IPS-20b (cell line): ENCODE measurements around the gene MUC3A.

Experiments
- H3K27ac ChIP-seq: one replicate; pipeline ENCODE4 v1.5.1; 2013; ENCODE audit warnings: low read length
- H3K27me3 ChIP-seq: 2 replicates; pipeline ENCODE4 v1.6.1; 2013; ENCODE audit warnings: mild to moderate bottlenecking, low read length, inconsistent platforms; ENCODE audit not compliant: insufficient read depth
- H3K36me3 ChIP-seq: 2 replicates; pipeline ENCODE4 v1.6.1; 2013; ENCODE audit warnings: low read depth, mild to moderate bottlenecking, inconsistent platforms, low read length, moderate library complexity; ENCODE audit not compliant: insufficient read depth
- H3K4me1 ChIP-seq: 2 replicates; pipeline ENCODE4 v1.6.1; 2013; ENCODE audit warnings: mild to moderate bottlenecking, control low read depth, inconsistent platforms, low read length, moderate library complexity; ENCODE audit not compliant: insufficient read depth
- H3K4me3 ChIP-seq: 2 replicates; pipeline ENCODE4 v1.5.1; 2013; ENCODE audit warnings: mild to moderate bottlenecking, low read length, inconsistent platforms
- H3K9ac ChIP-seq: 2 replicates; pipeline ENCODE4 v1.6.1; 2013; ENCODE audit warnings: low read depth, mild to moderate bottlenecking, inconsistent platforms, low read length, moderate library complexity
- H3K9me3 ChIP-seq: 2 replicates; pipeline ENCODE4 v1.6.1; 2013; ENCODE audit warnings: mild to moderate bottlenecking, low read depth, low read length, inconsistent platforms; ENCODE audit not compliant: insufficient read depth

The MUC3A gene

GRCh38 chr7:100946766-100947365 lies 2.5 kb upstream of the MUC3A start:
- H3K36me3 ChIP-seq, result no peaks in the 10 kb centered on the region
- H3K4me1 ChIP-seq, result peaks cover 23% of the 10 kb centered on the region; the same call in 1 of the 2 replicates
- no peak overlapping the region for H3K9ac ChIP-seq
- H3K4me3 ChIP-seq, result no peak overlapping the region
- H3K27ac ChIP-seq, result no peak overlapping the region
- no peaks in the 10 kb centered on the region; the same call in 1 of the 2 replicates for H3K27me3 ChIP-seq
- peaks cover 3% of the 10 kb centered on the region; the same call in 1 of the 2 replicates for H3K9me3 ChIP-seq

GRCh38 chr7:100947792-100948191 lies 1.5 kb upstream of the MUC3A start:
- Histone ChIP-seq H3K27ac (no peak overlapping the region), H3K27me3 (no peaks in the 10 kb centered on the region; the same call in 1 of the 2 replicates), H3K9me3 (peaks cover 3% of the 10 kb centered on the region; the same call in 1 of the 2 replicates), H3K4me1 (peaks cover 22% of the 10 kb centered on the region; the same call in 1 of the 2 replicates), H3K36me3 (no peaks in the 10 kb centered on the region), H3K9ac (no peak overlapping the region), H3K4me3 (no peak overlapping the region)

GRCh38 chr7:100949933-100950443 lies 654 bp downstream of the MUC3A start:
- Histone ChIP-seq H3K9me3 (no peaks in the 10 kb centered on the region), H3K4me1 (peaks cover 16% of the 10 kb centered on the region; the same call in 1 of the 2 replicates), H3K27me3 (no peaks in the 10 kb centered on the region; the same call in 1 of the 2 replicates), H3K9ac (no peak overlapping the region), H3K27ac (no peak overlapping the region), H3K36me3 (no peaks in the 10 kb centered on the region), H3K4me3 (no peak overlapping the region)

GRCh38 chr7:100951172-100951571 lies 1.8 kb downstream of the MUC3A start:
- Histone ChIP-seq H3K36me3 (no peaks in the 10 kb centered on the region), H3K9ac (peak overlapping the region; percentile 33; the same call in 1 of the 2 replicates), H3K27me3 (no peaks in the 10 kb centered on the region; the same call in 1 of the 2 replicates), H3K9me3 (no peaks in the 10 kb centered on the region), H3K4me1 (peaks cover 16% of the 10 kb centered on the region; the same call in 1 of the 2 replicates), H3K27ac (no peak overlapping the region), H3K4me3 (no peak overlapping the region)

GRCh38 chr7:100951888-100952560 lies 2.7 kb downstream of the MUC3A start:
- Histone ChIP-seq H3K27me3 (peaks cover 3% of the 10 kb centered on the region), H3K4me3 (no peak overlapping the region), H3K4me1 (peaks cover 16% of the 10 kb centered on the region; the same call in 1 of the 2 replicates), H3K9ac (no peak overlapping the region), H3K9me3 (peaks cover 6% of the 10 kb centered on the region; the same call in 1 of the 2 replicates), H3K36me3 (no peaks in the 10 kb centered on the region), H3K27ac (no peak overlapping the region)

GRCh38 chr7:100952641-100953040 lies 3.3 kb downstream of the MUC3A start:
- peaks cover 3% of the 10 kb centered on the region for H3K27me3 ChIP-seq
- no peak overlapping the region for H3K27ac ChIP-seq
- H3K9me3 ChIP-seq, result peaks cover 6% of the 10 kb centered on the region; the same call in 1 of the 2 replicates
- no peak overlapping the region for H3K4me3 ChIP-seq
- no peak overlapping the region for H3K9ac ChIP-seq
- peaks cover 16% of the 10 kb centered on the region; the same call in 1 of the 2 replicates for H3K4me1 ChIP-seq
- no peaks in the 10 kb centered on the region for H3K36me3 ChIP-seq

GRCh38 chr7:100957832-100958421 lies 8.6 kb downstream of the MUC3A start:
- Histone ChIP-seq H3K27me3 (peaks cover 22% of the 10 kb centered on the region; the same call in 1 of the 2 replicates), H3K36me3 (no peaks in the 10 kb centered on the region), H3K9ac (no peak overlapping the region), H3K4me3 (no peak overlapping the region), H3K27ac (no peak overlapping the region), H3K4me1 (no peaks in the 10 kb centered on the region), H3K9me3 (peaks cover 10% of the 10 kb centered on the region; the same call in 1 of the 2 replicates)

GRCh38 chr7:100959894-100960293 lies 10.6 kb downstream of the MUC3A start:
- no peaks in the 10 kb centered on the region for H3K36me3 ChIP-seq
- H3K4me1 ChIP-seq, result peaks cover 4% of the 10 kb centered on the region; the same call in 1 of the 2 replicates
- peaks cover 10% of the 10 kb centered on the region; the same call in 1 of the 2 replicates for H3K9me3 ChIP-seq
- H3K27me3 ChIP-seq, result peaks cover 38% of the 10 kb centered on the region
- H3K27ac ChIP-seq, result no peak overlapping the region
- no peak overlapping the region for H3K9ac ChIP-seq
- H3K4me3 ChIP-seq, result no peak overlapping the region

GRCh38 chr7:100962537-100962936 lies 13.2 kb downstream of the MUC3A start:
- H3K36me3 ChIP-seq, result no peaks in the 10 kb centered on the region
- H3K4me1 ChIP-seq, result peaks cover 6% of the 10 kb centered on the region; the same call in 1 of the 2 replicates
- H3K27ac ChIP-seq, result no peak overlapping the region
- H3K9me3 ChIP-seq, result peaks cover 4% of the 10 kb centered on the region; the same call in 1 of the 2 replicates
- peaks cover 55% of the 10 kb centered on the region for H3K27me3 ChIP-seq
- no peak overlapping the region for H3K4me3 ChIP-seq
- no peak overlapping the region for H3K9ac ChIP-seq

- H3K9me3 ChIP-seq, result no peaks in the 10 kb centered on the region; the same call in 1 of the 2 replicates
- peaks cover 12% of the 10 kb centered on the region for H3K4me1 ChIP-seq
- peaks cover 64% of the 10 kb centered on the region for H3K27me3 ChIP-seq
Measured at GRCh38 chr7:100963386-100963785, 14.1 kb downstream of the MUC3A start.

GRCh38 chr7:100963874-100964273 lies 14.5 kb downstream of the MUC3A start:
- Histone ChIP-seq H3K4me1 (peaks cover 16% of the 10 kb centered on the region), H3K9me3 (no peaks in the 10 kb centered on the region), H3K27ac (no peak overlapping the region), H3K9ac (no peak overlapping the region), H3K4me3 (no peak overlapping the region), H3K27me3 (peaks cover 68% of the 10 kb centered on the region), H3K36me3 (no peaks in the 10 kb centered on the region)

More at GRCh38 chr7:100963386-100963785, 14.1 kb downstream of the MUC3A start:
- Histone ChIP-seq H3K27ac (no peak overlapping the region), H3K9ac (no peak overlapping the region), H3K4me3 (no peak overlapping the region), H3K36me3 (no peaks in the 10 kb centered on the region)
